Stimulated activated CD8-positive, alpha-beta memory T cell treated with anti-CD3 and anti-CD28 coated beads, Interleukin-7, amount 100 ng/mL, for 4 hours (primary cell): ENCODE data around the gene PTTG1IP.
"Not testable (repeated sequence)": the region's sequence is repeated elsewhere in the genome, so short reads cannot be mapped to it uniquely, and the experiment has no call there.

ENCODE experiments used
- DNase-seq, 2 donors: peaks; one replicate each; pipeline ENCODE4 v3.0.0-alpha.2; 2020; ENCODE audit warnings: low read depth in 2 of 2

PTTG1IP gene

DNA sequence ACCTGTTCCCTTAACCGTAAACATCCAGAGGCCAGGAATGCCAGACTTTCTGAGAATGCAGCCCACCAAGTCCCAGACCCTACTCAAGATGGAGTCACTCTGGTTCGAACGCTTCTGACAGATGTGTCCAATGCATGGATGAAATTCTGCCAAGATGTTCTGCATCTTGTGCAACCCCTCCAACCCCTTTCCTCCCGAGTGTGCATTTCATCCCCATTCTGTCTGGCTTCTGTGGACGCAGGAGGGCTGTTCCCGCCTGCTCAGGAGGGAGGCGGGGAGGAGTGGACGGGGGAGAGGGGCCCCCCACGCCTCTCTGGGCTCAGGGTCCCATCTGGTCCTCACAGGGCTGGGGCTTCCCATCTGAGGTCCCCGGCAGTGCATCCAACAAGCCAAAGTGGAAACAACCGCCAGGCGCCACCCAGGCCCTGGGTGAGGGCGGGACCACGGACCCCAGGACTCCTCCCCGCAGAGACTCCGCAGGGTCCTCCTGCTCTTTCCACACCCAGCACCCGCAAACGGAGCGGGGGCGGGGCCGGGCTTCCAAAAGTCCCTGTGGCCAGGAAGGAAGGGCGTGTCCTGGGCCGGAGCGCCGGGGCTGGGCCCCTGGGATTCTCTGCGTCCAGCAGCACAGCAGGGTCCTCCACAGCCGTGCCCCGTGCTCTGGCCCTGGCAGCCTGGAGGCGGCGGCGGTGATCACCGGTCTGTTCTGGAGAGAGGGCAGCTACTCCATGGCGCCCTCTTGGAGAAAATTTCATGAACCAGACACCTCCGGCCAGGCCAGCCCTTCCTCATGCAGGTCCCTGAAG, 27.9 kb downstream of the PTTG1IP start:
- peak in 1 of 2 donors; percentile 32 for DNase-seq

DNA sequence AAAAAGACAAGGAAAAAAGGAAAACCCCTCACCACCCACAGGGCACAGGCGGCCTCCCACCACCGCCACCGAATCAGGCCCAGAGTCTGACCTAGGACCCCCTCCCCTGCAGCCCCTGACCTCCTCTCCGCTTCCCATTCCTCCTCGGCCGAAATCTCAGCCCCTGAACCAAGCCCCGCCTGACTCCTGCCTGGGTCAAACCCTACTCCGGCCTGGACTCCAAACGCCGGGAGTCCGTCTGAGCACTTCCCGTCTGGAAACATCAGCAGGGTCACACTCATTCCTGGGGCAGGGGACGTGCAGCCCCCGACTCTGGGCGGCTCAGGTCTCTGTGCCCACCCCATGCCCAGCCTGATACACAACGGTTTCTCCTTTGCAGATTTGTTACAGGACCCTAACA, 29.2 kb downstream of the PTTG1IP start:
- no peak for DNase-seq

DNA sequence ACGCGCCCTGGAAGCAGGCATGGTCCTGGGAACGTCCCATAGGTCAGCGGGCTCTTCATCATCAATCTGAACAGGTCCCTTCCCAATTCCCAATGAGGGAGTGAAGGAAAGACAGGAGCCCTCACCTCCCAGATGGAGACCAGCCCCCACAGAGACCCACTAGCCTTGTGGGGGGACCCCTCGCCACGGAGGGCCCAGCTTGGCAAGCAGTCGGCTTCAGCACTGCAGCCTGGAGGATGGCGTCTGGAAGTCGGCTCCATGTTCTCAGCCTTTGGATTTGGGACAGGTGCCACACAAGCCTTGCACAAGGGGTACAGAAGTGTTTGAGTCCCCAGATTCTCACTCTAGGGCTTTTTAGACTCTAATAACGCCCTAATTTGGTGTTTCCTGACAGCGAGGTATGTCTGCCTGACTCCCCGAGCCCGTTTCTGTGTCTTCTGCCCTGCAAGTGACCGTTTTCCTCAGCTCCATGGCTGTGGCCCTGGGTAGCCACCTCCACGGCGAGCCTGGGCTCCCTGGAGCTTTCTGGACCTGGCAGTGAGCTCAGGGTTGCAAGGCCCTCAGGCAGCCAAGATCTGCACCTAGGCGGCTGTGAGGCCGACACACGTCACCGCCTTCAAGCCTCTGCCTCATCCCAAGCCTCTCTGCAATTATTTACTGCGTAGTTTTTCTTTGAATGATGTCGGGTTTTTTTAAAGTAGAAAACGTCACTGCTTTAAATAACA, 30.6 kb downstream of the PTTG1IP start:
- no peak for DNase-seq

DNA sequence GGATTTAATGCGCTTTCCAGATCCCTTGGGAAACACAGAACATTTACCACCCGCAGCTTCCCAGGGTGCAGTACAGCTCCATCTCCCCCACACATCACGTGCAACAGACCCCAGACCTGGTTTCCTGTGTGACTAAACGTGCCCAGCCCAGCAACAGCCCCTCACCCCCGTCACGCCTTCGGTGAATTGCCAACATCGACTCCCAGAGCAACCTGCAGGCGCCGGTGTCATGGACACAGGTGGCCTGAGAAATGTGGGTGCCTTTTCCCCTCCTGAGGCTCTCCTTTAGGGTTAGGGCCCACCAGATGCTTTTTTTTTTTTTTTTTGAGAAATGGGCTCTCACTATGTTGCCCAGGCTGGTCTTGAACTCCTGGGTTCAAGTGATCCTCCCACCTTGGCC, 31.4 kb downstream of the PTTG1IP start:
- DNase-seq = no peak

DNA sequence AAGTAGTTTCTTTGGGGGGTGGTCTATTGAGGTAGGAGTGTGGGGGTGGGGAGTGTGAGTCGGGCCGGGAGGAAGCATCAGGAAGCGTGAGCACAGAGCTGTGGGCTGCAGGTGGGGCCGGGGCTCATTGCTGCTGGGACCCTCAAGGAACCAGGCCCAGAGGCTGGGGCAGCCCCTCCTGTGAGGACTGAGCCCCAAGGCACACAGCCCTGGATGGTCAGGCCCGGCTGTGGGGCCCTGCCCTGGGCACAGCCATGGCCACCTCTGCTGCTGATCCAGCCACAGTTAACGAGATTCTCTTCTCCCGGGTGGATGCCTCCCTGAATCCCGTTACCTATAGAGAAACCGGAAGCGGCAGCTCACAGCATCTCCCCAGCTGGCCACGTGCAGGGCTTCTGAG, 32.7 kb downstream of the PTTG1IP start:
- DNase-seq = no peak

DNA sequence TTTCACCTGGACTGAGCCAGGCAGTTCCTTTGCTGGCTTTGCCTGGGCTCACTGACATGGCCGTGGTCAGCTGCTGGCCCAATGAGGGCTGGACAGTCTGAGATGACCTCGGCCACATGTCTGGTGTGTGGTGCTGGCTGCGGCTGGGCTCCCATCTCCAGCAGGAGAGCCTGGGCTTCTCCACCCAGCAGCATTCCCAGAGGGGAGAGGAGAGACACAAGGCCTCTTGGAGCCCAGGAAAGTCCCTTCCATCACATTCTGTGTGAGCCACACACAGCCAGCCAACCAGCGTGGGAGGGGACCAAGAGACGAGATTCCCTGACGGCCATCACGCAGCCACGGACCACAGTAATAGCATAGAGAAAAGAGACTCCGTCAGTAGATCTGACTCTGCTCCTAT, 34.5 kb downstream of the PTTG1IP start:
- no peak for DNase-seq

DNA sequence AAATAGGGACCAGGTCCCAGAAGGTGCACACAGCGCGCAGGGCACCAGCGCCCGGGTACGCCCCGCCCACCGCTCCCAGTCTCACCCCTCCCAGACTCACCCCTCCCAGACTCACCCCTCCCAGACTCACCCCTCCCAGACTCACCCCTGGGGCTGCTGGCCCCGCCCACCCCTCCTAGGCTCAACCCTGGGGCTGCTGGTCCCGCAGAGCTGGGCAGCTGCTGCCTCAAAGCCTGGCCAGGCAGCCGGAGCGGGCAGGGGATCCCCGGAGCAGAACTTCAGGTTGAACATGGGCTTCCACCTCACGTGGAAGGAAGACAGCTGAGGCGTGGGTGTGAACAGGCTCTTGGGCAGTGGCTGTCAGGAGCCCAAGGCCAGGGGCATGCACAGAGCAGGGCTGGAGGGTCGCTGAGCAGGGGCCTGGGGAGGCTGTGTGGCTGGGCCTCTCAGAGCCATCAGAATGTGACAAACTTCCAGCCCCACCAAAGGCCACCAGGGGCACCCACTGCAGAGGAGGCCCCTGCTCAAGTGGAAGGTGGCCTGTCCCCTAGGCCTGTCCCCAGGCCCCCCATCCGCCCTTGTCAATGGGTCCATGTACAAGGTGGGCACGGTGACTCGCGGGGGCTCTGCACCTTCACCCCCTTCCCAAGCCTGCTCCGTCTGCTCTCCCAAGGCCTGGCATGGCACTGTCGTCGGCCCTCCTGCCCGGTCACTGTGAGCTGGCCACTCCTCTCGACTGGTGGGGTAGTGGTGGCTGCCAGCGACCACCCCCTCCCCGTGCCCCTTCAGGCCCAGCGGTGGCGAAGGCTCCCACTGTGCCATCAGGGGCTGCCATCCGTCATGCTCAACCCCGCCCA, 35.2 kb downstream of the PTTG1IP start:
- no peak for DNase-seq

DNA sequence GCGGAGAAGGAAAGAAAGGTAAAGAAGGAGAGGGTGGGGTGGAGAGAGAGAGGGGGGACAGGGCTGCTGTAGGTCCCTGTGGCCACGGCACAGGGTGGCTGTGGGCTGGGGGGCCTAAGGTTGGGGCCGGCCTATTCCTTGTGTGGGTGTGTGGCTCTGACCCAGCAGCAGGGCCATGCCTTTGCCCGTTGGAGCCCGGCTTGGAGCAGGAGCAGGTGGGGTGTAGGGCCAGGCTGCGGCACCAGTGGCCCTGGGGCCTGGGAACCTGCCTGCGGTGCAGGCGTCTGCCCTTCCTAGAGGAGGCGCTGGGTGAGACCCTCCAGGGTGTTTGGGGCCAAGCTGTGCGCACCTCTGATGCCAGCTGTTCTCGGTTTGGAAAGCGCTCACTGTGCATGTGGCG, 36.0 kb downstream of the PTTG1IP start:
- DNase-seq = no peak

DNA sequence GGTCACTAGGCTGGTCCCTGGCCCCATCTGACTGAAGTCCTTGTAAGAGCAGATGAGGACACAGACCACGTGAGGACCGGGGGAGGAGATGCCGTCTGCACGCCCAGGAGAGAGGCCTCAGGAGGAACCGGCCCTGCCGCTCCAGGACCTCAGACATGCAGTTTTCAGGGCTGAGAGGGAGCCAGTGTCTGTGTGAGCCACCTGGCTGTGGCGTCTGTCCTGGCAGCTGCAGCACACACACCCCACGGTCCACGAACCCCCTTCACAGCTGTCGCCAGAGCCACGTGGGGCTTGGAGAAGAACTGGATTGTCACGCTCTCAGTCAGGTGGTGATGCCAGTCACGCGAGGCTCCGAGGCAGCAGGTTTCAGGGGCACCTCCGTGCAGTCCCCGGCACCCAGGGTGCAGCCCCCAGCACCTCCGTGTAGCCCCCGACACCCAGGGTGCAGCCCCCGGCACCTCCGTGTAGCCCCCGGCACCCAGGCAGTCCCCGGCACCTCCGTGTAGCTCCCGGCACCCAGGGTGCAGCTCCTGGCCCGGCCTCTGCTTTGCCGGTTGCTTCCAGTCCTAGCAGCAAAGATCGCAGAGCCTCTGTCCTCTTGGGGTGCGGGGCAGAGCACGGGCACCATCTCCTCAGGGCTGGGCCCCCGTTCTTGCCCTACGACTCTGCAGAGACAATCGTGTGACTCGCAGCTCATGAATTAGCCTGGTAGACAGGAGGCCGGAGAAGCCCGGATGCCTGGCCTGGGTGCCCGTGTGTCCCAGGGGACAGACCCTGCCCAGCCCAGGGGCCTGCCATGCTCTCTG, 36.6 kb downstream of the PTTG1IP start:
- DNase-seq = no peak

DNA sequence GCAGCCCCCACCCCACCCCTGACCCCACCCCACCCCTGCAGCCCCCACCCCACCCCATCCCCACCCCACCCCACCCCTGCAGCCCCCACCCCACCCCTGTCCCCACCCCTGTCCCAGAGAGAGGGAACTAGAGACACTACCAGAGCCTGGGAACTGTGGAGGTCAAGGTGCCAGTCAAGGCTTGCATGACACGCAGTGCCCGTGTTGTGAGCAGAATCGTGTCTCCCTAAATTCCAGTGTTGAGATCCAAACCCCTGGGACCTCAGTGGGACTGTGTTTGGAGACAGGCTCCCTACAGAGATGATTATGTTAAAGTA, 37.2 kb downstream of the PTTG1IP start:
- DNase-seq = no peak

DNA sequence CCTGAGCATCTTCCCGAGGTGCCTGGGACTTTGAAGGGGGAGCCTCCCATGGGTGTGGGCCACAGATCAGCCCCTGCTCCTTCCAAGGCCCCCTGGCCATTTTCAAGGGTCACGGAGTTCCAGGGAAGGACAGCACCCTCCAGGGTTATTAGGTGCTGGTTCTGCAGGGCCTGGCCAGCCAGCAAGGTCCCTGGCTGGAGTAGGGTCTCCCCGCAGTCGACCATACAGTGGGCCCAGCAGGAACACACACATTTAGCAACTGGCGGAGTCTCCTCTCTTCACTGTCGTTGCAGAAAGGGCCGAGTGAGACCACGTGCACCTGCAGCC, 37.9 kb downstream of the PTTG1IP start:
- DNase-seq = no peak

DNA sequence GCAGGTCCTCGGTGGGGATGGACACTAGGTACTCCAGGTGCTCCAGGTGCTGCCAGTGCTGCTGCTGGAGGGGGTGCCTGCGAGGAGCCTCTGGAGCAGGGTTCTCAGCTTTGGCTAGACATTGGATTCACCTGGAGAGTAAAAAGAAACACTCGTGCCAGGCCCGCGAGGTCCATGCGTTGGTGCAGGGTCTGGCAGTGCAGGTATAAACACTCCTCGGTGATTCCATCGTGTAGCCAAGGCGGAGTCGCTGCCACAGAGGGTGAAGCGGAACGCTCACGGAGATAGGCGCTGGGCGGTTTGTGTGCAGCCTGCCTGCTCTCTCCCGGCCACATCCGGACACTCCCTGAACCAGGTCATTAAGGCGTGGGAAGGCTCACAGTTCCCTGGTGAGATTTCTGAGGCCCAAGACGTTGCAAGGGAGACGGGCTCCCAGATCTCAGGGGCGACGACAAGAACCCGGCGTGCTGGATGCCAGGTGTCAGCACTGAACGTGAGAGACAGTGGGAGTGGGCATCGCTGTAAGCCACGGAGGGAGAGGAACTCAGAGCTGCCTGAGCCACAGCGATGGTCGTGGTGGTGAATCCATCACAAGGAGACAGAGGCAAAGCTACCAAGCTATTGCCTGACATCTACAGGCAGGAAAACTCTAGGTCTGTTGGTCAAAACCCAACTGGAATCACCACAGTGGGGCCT, 38.4 kb downstream of the PTTG1IP start:
- DNase-seq = no peak

DNA sequence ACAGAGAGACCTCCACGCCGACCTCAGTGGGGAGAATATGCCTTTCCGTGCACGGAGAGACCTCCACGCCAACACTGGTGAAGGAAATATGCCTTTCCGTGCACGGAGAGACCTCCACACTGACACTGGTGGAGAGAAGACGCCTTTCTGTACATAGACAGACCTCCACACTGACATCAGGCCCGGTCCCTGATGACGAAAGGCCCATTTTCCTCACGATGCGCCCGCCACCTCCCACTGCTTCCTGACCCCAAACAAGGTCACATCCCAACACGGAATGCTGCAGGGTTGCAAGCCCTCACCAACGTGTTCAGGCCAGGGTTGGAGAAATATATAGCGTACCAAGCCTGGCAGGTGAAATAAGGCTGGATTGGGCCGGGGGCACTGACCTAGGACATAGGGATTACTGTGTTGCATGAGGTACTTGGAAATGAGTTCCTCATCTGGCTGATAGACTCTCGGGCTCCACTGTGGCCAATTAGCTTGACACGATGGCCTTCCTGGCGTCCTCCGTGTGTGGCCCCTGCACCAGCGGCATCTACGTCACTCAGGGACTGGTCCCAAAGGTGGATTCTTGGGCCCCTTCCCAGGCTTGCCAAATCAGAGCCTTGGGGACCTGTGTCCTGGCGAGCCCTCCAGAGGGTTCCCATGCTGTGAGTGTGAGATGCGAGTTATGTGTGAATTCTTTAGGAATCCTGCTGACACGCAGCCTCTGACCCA, 39.1 kb downstream of the PTTG1IP start:
- no peak for DNase-seq

DNA sequence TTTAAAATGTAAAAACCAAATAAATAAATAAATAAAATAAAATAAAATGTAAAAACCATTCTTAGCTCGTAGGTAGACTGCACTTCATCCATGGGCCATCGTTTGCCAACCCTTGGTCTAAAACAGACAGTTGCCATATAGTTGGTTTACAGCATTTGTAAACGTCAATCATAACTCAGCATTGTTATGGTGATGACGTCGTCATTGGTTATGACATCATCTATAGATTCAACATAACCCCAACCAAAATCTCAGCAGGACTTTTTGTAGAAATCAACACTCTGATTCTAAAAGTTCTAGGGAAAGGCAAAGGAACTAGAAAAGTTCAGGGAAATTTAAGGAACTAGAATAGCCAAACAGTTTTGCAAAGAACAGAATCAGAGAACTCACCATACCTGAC, 39.8 kb downstream of the PTTG1IP start:
- no peak for DNase-seq

DNA sequence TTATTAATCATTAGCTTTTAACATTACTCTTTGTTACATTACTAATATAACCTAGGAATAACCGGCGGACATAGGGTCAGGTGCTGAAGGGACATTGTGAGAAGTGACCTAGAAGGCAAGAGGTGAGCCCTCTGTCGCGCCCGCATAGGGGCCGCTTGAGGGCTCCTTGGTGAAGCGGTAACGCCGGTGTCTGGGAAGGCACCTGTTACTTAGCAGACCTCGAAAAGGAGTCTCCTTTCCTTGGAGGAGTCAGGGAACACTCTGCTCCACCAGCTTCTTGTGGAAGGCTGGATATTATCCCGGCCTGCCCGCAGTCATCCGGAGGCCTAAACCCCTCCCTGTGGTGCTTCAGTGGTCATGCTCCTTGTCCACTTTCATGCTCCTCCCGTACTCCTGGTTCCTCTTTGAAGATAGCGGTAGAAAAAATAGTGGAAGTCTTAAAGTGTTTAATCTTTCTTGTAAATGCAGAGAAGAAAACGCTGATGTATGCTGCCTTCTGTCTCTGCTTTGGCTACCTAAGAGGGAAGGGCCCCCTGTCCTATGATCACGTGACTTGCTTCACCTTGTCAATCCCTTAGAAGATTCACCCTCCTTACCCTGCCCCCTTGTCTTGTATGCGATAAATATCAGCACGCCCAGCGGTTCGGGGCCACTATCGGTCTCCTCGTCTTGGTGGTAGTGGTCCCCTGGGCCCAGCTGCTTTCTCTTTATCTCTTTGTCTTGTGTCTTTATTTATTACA, 40.8 kb downstream of the PTTG1IP start:
- not testable (repeated sequence) for DNase-seq

DNA sequence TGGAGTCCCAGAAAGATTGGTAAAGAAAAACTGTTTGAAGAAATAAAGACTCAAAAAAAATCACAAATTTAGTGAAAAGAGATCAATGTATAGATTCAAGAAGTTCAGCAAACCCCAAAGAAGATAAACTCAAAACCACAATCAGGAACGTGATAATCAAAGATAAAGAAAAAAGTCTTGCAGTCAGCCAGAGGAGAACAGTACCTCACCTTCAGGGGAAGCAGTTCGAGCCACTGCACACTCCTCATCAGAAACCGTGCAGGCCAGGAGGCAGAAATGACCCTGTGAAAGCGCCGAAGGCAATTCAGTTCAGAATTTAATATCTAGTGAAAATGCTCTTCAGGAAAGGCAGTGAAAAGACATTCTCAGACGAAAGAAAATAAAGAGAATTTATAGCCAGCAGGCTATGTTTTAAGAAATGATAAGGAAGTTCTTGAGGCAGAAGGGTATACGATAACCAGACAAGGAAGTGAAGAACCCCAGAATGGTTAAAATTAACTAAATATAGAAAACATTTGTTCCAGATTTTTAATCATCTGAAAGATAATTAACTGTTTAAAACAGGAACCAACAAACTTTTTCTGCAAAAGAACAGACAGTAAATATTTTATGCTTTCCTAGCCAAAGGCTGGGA, 42.1 kb downstream of the PTTG1IP start:
- DNase-seq = no peak

DNA sequence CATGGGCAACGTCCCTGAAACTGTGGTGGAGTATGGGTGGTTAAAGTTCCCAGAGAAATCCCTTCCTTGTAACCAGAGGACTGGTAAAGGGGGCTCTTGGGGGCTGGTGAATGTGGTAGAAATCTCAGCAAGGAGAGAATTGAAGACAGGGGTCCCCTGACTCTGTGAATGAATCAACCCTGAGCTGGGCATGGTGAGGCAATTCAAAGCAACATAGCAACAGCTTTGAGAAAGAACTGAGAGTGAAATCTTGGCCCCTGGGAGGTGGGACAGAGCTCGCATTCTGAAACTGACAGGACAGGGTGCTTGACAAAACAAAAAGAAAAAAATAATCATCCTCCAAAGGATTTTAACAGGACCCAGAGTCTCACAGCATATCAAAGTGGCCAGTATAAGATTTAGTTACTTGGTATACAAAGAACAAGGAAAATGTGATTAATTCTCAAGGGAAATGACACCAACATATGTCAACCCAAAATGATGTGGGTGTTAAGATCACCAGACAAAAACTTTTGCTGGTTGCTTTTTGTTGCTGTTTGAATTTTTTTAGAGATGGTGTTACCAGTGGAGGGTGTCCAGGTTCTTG, 43.9 kb downstream of the PTTG1IP start:
- DNase-seq = no peak

DNA sequence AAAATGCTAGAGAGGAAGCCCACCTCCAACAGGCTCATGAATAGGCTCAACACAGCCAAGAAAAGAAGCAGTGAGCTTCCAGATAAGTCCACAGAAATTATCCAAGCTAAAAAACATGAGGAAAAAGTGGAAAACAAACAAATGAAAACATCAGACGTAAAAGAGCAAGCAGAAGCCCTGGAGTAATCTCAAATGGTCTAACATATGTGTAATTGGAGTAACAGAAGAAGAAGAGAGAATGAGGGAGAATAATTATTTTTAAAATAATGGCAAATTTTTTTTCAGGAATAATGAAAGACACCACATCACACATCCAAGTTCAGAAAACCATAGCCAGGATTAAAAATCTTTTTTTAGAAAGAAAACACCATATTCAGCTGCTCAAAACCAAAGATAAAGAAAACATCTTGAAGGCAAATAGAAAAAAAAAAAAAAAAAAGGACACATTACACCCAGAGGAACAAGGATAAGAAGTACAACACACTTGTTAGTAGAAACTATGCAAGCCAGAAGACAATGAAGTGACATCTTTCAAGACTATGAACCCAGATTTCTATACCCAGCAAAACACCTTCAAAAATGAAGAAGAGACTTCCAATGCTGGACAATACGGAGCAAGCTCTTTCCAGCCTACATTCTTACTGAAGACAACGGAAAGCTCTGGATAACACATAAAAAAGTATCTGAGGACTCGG, 45.0 kb downstream of the PTTG1IP start:
- DNase-seq = no peak
